Endothelial cell of umbilical vein (primary cell): ENCODE results near the gene C1orf198.

Experiments
- EZH2 ChIP-seq: IDR thresholded peaks from 2 replicates; pipeline ENCODE4 v1.6.1; 2012; ENCODE audit warnings: borderline replicate concordance, low read depth, mild to moderate bottlenecking, moderate library complexity, low read length, inconsistent platforms; ENCODE audit not compliant: severe bottlenecking
- POLR2A ChIP-seq: IDR thresholded peaks from 2 replicates; pipeline ENCODE4 v1.6.1; 2012; ENCODE audit warnings: low read depth, mild to moderate bottlenecking, control low read depth, low read length
- POLR2AphosphoS5 ChIP-seq: IDR thresholded peaks from 2 replicates; pipeline ENCODE4 v1.6.1; 2012; ENCODE audit warnings: low read depth, mild to moderate bottlenecking, control low read depth, low read length, moderate library complexity; ENCODE audit not compliant: insufficient read depth
- TF ChIP-seq, protein P1 (sequence below), 2 donors: IDR thresholded peaks; 1 replicate in 1 of 2; 2 replicates in 1 of 2; pipeline ENCODE4 v1.5.1; 2011; ENCODE audit warnings: low read length in 2 of 2, mild to moderate bottlenecking in 2 of 2, moderate library complexity in 2 of 2, control low read depth in 1 of 2, inconsistent platforms in 1 of 2, low read depth in 1 of 2; ENCODE audit not compliant: insufficient read depth in 1 of 2; ENCODE audit errors: extremely low read depth in 1 of 2

DNA sequence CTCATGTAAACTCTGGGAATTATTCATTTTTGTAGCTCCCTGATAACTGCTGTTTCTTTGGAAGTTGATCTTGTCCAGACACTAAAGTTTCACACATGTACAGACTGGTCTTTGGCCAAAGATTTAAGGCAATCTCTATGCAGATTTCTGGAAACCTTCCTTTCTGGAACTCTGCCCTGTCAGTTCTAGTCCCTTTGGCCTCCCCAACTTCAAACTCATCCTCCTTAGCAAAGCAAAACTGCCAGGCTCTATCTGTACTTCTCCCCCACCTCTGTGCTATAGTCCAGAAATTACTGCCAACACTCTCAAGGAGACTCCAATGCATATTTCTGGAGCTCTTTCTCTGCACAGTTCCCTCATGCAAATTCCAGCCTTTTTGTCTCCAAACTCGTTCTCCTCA lies 36.5 kb downstream of the C1orf198 start:
- TF ChIP-seq POLR2AphosphoS5, result no peak
- TF ChIP-seq, protein P1, sequence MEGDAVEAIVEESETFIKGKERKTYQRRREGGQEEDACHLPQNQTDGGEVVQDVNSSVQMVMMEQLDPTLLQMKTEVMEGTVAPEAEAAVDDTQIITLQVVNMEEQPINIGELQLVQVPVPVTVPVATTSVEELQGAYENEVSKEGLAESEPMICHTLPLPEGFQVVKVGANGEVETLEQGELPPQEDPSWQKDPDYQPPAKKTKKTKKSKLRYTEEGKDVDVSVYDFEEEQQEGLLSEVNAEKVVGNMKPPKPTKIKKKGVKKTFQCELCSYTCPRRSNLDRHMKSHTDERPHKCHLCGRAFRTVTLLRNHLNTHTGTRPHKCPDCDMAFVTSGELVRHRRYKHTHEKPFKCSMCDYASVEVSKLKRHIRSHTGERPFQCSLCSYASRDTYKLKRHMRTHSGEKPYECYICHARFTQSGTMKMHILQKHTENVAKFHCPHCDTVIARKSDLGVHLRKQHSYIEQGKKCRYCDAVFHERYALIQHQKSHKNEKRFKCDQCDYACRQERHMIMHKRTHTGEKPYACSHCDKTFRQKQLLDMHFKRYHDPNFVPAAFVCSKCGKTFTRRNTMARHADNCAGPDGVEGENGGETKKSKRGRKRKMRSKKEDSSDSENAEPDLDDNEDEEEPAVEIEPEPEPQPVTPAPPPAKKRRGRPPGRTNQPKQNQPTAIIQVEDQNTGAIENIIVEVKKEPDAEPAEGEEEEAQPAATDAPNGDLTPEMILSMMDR (IDR thresholded peaks at IDR 0.05; ENCODE audit: extremely low read depth in 1 of 2, insufficient read depth in 1 of 2, low read depth in 1 of 2, low read length in 2 of 2), result no peak
- no peak for TF ChIP-seq POLR2A
- no peak for TF ChIP-seq EZH2
